SH-SY5Y (cell line): ENCODE data around the gene USP17L18.
"Not testable (repeated sequence)": the region's sequence is repeated elsewhere in the genome, so short reads cannot be mapped to it uniquely, and the experiment has no call there.

Source experiments
- GATA2 ChIP-seq: IDR thresholded peaks from 2 replicates; pipeline ENCODE4 v1.6.1; 2011; ENCODE audit warnings: mild to moderate bottlenecking, low read depth, low read length
- GATA3 ChIP-seq: IDR thresholded peaks from 2 replicates; pipeline ENCODE4 v1.6.1; 2011; ENCODE audit warnings: low read depth, mild to moderate bottlenecking, low read length, moderate library complexity

Gene USP17L18

GRCh38 chr4:9247953-9248680 lies at the start of gene USP17L18:
TSS of gene USP17L18 (plus strand) at chr4:9248630. CDS start at chr4:9248630, 0 bp downstream.
- TF ChIP-seq GATA2, GATA3: not testable (repeated sequence)

- TF ChIP-seq GATA3, GATA2: not testable (repeated sequence)
These were observed 38.1 kb upstream of the USP17L18 start, which contains the start of gene USP17L10 for GRCh38 chr4:9210357-9210756. TSS of gene USP17L10 (plus strand) at chr4:9210657. CDS start at chr4:9210657, 0 bp downstream.

GRCh38 chr4:9215105-9215504 lies 33.3 kb upstream of the USP17L18 start, which contains the start of gene USP17L11:
TSS of gene USP17L11 (plus strand) at chr4:9215405. CDS start at chr4:9215405, 0 bp downstream.
- TF ChIP-seq GATA3, GATA2: not testable (repeated sequence)

GRCh38 chr4:9219852-9220251 lies 28.6 kb upstream of the USP17L18 start, which contains the start of gene USP17L12:
TSS of gene USP17L12 (plus strand) at chr4:9220152. CDS start at chr4:9220152, 0 bp downstream.
- TF ChIP-seq GATA3, GATA2: not testable (repeated sequence)

GRCh38 chr4:9224596-9224995 lies 23.8 kb upstream of the USP17L18 start, which contains the start of gene USP17L13:
TSS of gene USP17L13 (plus strand) at chr4:9224896. CDS start at chr4:9224896, 0 bp downstream.
- not testable (repeated sequence) for TF ChIP-seq GATA3, GATA2

- not testable (repeated sequence) for TF ChIP-seq GATA3, GATA2
These were observed 14.3 kb upstream of the USP17L18 start, which contains the start of gene USP17L15 for GRCh38 chr4:9234085-9234484. TSS of gene USP17L15 (plus strand) at chr4:9234385. CDS start at chr4:9234385, 0 bp downstream.

- TF ChIP-seq GATA3, GATA2: not testable (repeated sequence)
These were observed 4.9 kb upstream of the USP17L18 start, which contains the start of gene USP17L17 for GRCh38 chr4:9243579-9243978. TSS of gene USP17L17 (plus strand) at chr4:9243879. CDS start at chr4:9243879, 0 bp downstream.

GRCh38 chr4:9253078-9253477 lies 4.6 kb downstream of the USP17L18 start, which contains the start of gene USP17L19:
TSS of gene USP17L19 (plus strand) at chr4:9253378. CDS start at chr4:9253378, 0 bp downstream.
- not testable (repeated sequence) for TF ChIP-seq GATA2, GATA3

GRCh38 chr4:9257824-9258223 lies 9.4 kb downstream of the USP17L18 start, which contains the start of gene USP17L20:
TSS of gene USP17L20 (plus strand) at chr4:9258124. CDS start at chr4:9258124, 0 bp downstream.
- TF ChIP-seq GATA2, GATA3: not testable (repeated sequence)

- not testable (repeated sequence) for TF ChIP-seq GATA2, GATA3
These were observed 14.1 kb downstream of the USP17L18 start, which contains the start of gene USP17L21 for GRCh38 chr4:9262572-9262971. TSS of gene USP17L21 (plus strand) at chr4:9262872. CDS start at chr4:9262872, 0 bp downstream.

- TF ChIP-seq GATA2, GATA3: not testable (repeated sequence)
These were observed 18.9 kb downstream of the USP17L18 start, which contains the start of gene USP17L22 for GRCh38 chr4:9267319-9267718. TSS of gene USP17L22 (plus strand) at chr4:9267619. CDS start at chr4:9267619, 0 bp downstream.
